Esophagus muscularis mucosa (tissue), 4 donors: ENCODE measurements around the gene NEK3. TPM values are rescaled to one million over a fixed set of nuclear protein-coding genes. Genes with fewer than 3 reads are reported as not detected.

ENCODE experiments used
- DNase-seq: peaks from one replicate; pipeline ENCODE4 v3.0.0-alpha.2; 2017; ENCODE audit errors: extremely low spot score
- H3K27ac ChIP-seq, 4 donors: fragments of 200-600 bp; sonication (generic); replicated peaks in 1 of 4; 1 replicate in 3 of 4; 2 replicates in 1 of 4; pipeline ENCODE4 v1.5.1; 2016 to 2019; ENCODE audit warnings: mild to moderate bottlenecking in 1 of 4
- H3K27me3 ChIP-seq, 4 donors: fragments of 200-600 bp; sonication (generic); one replicate each; pipeline versions ENCODE4 v1.5.1 to v1.6.0; 2016 to 2019
- H3K36me3 ChIP-seq, 4 donors: fragments of 200-600 bp; sonication (generic); one replicate each; pipeline ENCODE4 v1.5.1; 2016 to 2019
- H3K4me1 ChIP-seq, 4 donors: fragments of 200-600 bp; sonication (generic); one replicate each; pipeline ENCODE4 v1.5.1; 2016 to 2019
- H3K4me3 ChIP-seq, 4 donors: fragments of 200-600 bp; sonication (generic); 1 replicate in 2 of 4; 2 replicates in 2 of 4; pipeline ENCODE4 v1.5.1; 2016 to 2019; ENCODE audit warnings: mild to moderate bottlenecking in 4 of 4, moderate library complexity in 1 of 4
- H3K9me3 ChIP-seq, 4 donors: fragments of 200-600 bp; sonication (generic); 1 replicate in 3 of 4; 2 replicates in 1 of 4; pipeline ENCODE4 v1.5.1; 2016 to 2019
- CTCF ChIP-seq, 3 experiments: fragments of 200-600 bp in 2 of 3; fragments of 450-650 bp in 1 of 3; sonication (generic) in 2 of 3; IDR thresholded peaks; one replicate each; pipeline ENCODE4 v1.5.1; 2017 to 2019; ENCODE audit warnings: antibody characterized with exemption in 3 of 3, mild to moderate bottlenecking in 2 of 3, moderate library complexity in 1 of 3
- EP300 ChIP-seq: sonication (generic); formaldehyde crosslinking; IDR thresholded peaks from one replicate; pipeline ENCODE4 v1.6.1; 2017; ENCODE audit warnings: antibody characterized with exemption
- POLR2A ChIP-seq: fragments of 450-650 bp; IDR thresholded peaks from one replicate; pipeline ENCODE4 v1.6.1; 2017; ENCODE audit warnings: antibody characterized with exemption, moderate library complexity, mild to moderate bottlenecking, low read depth
- POLR2AphosphoS5 ChIP-seq, 2 donors: sonication (generic); formaldehyde crosslinking; IDR thresholded peaks; one replicate each; pipeline ENCODE4 v1.6.1; 2017; ENCODE audit warnings: antibody characterized with exemption in 2 of 2
- WGBS: methylation state at CpG from one replicate; pipeline ENCODE4 v1.1.5; 2018; 5-methylcytosine and 5-hydroxymethylcytosine counted together
- intact Hi-C: fragments of 100-400 bp; cut with DNase I; formaldehyde crosslinking; loops from one replicate; pipeline ENCODE4 v1.15.1; 2023
- total RNA-seq, 4 donors: library from RNA; depleted of rRNA; stranded (reverse); fragments of >200 nt; gene quantifications; one replicate each; pipeline versions ENCODE4 v1.1.0 to v1.2.1, GENCODE V29; 2016

NEK3 gene
- total RNA-seq, 4 donors from 2014 or later, result 5.0 to 11.6 (median 6.9) TPM

DNA sequence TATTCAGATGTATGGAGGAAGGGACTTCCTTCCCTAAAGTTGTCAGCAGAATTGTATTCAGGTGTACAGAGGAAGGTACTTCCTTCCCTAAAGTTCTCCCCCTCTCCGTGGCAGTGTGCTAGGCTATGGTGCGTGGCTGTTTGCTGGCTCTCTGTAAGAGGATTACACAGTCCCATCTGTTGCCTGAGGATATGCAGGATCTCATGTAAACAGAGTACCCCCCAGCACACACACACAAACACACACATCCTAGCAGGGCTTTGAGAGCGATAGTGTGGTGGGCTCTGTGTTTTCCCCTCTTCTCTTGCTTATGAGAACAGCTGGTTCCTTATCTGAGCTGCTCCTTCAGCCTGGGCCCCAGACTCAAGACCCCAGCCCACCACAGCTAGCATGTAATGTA lies 40.8 kb downstream of the NEK3 start:
- H3K9me3 ChIP-seq, result no peaks in the 10 kb centered on the region
- H3K36me3 ChIP-seq, result no peaks in the 10 kb centered on the region
- H3K4me1 ChIP-seq, result no peaks in the 10 kb centered on the region
- H3K4me3 ChIP-seq, result no peak overlapping the region
- H3K27me3 ChIP-seq, result no peaks in the 10 kb centered on the region
- no peak for DNase-seq
- WGBS, result 53% methylated on average over 3 of the region's 3 CpGs
- no peak for TF ChIP-seq POLR2A
- TF ChIP-seq EP300, result no peak
- no peak for TF ChIP-seq POLR2AphosphoS5 (IDR thresholded peaks at IDR 0.05)
- TF ChIP-seq CTCF (IDR thresholded peaks at IDR 0.05), result no peak
- intact Hi-C loops, result no loop called here
- H3K27ac ChIP-seq, result no peak overlapping the region

DNA sequence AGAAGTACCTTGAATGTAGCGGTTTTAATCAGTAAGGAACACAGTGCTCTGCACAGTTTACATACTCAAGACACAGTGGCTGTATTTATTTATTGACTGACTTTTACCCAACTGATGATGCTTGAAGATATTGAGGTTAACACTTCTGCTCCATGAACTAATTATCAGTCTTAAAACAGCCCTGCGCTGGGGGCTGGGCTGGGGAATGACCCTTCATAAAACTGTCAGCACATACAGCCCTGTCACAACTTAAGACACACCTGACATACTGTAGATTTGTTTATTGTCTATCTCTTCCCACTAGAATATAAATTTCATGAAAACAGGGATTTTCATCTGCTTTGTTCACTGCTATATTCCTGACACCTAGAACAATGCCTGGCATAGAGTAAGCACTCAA lies 41.3 kb downstream of the NEK3 start:
- DNase-seq, result no peak
- Histone ChIP-seq H3K36me3 (no peaks in the 10 kb centered on the region), H3K9me3 (no peaks in the 10 kb centered on the region), H3K27me3 (no peaks in the 10 kb centered on the region), H3K4me1 (no peaks in the 10 kb centered on the region), H3K27ac (no peak overlapping the region), H3K4me3 (no peak overlapping the region)
- no peak for TF ChIP-seq POLR2AphosphoS5 (IDR thresholded peaks at IDR 0.05)
- TF ChIP-seq POLR2A, result no peak
- no peak for TF ChIP-seq CTCF (IDR thresholded peaks at IDR 0.05)
- no peak for TF ChIP-seq EP300
- 96% methylated on average over 2 of the region's 2 CpGs for WGBS
- intact Hi-C loops, result no loop called here

GRCh38 chr13:52112591-52112990 lies 46.8 kb downstream of the NEK3 start:
- Histone ChIP-seq H3K9me3 (no peaks in the 10 kb centered on the region), H3K27ac (no peak overlapping the region), H3K4me1 (no peaks in the 10 kb centered on the region), H3K36me3 (no peaks in the 10 kb centered on the region), H3K27me3 (no peaks in the 10 kb centered on the region), H3K4me3 (no peak overlapping the region)
- no peak for DNase-seq
- 36% methylated on average over 1 of the region's 1 CpG for WGBS
- TF ChIP-seq CTCF (IDR thresholded peaks at IDR 0.05) (no peak), POLR2AphosphoS5 (IDR thresholded peaks at IDR 0.05) (no peak), POLR2A (no peak), EP300 (no peak)
- intact Hi-C loops, result no loop called here

- DNase-seq, result no peak
- Histone ChIP-seq H3K4me3 (no peak overlapping the region), H3K27ac (no peak overlapping the region), H3K36me3 (no peaks in the 10 kb centered on the region), H3K27me3 (no peaks in the 10 kb centered on the region), H3K9me3 (no peaks in the 10 kb centered on the region), H3K4me1 (no peaks in the 10 kb centered on the region)
- WGBS, result 94% methylated on average over 1 of the region's 1 CpG
- intact Hi-C loops, result no loop called here
- TF ChIP-seq CTCF (IDR thresholded peaks at IDR 0.05) (no peak), POLR2AphosphoS5 (IDR thresholded peaks at IDR 0.05) (no peak), EP300 (no peak), POLR2A (no peak)
These were observed 50.2 kb downstream of the NEK3 start for GRCh38 chr13:52109116-52109670.

DNA sequence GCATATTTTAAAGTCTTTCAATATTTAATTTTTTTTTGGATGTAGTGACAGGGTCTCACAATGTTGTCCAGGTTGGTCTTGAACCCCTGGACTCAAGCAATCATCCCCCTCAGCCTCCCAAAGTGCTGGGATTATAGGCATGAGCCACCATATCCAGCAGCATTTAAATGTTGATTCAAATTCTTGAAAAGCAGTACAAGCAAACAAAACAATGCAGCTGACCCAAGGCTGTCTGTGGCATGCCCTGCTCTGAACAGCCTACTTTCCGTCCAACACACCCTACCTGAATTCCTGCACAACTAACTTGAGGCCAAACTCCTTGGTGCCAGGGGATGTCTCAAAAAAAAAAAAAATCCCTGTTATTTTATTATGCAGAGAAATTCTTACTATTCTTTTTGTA lies 53.6 kb downstream of the NEK3 start:
- DNase-seq, result no peak
- Histone ChIP-seq H3K4me1 (no peaks in the 10 kb centered on the region), H3K27ac (no peak overlapping the region), H3K36me3 (no peaks in the 10 kb centered on the region), H3K4me3 (no peak overlapping the region), H3K9me3 (no peaks in the 10 kb centered on the region), H3K27me3 (no peaks in the 10 kb centered on the region)
- TF ChIP-seq CTCF (IDR thresholded peaks at IDR 0.05), result no peak
- TF ChIP-seq EP300, result no peak
- TF ChIP-seq POLR2AphosphoS5 (IDR thresholded peaks at IDR 0.05), result no peak
- TF ChIP-seq POLR2A, result no peak
- intact Hi-C loops, result no loop called here
- 83% methylated on average over 1 of the region's 1 CpG for WGBS
